WTC11 (cell line): Measurements from ENCODE around the gene PLEKHF1.

Experiments
- IRF1 ChIP-seq: sonication (generic); formaldehyde crosslinking; IDR thresholded peaks from 2 replicates; pipeline ENCODE4 v1.8.0; 2023; ENCODE audit warnings: missing genetic modification reagents
- MAX ChIP-seq: sonication (generic); formaldehyde crosslinking; IDR thresholded peaks from 2 replicates; pipeline ENCODE4 v1.8.0; 2022; ENCODE audit warnings: mild to moderate bottlenecking, missing genetic modification reagents

- TF ChIP-seq MAX (CRISPR knock-in tag) (0 out of 2 replicates have a peak, but pooled peaks have one; percentile 37), IRF1 (CRISPR knock-in tag) (no peak)
These were observed at the start of gene PLEKHF1 for GRCh38 chr19:29665215-29665825.
